Pancreas (tissue), 10 donors: Measurements from ENCODE around the gene CST9L. TPM values are rescaled to one million over a fixed set of nuclear protein-coding genes. Genes with fewer than 3 reads are reported as not detected.

Experiments used
- ATAC-seq, 4 donors: fragments of 200-7000 bp; cut with Tn5 transposase; one replicate each; pipeline versions ENCODE4 v1.8.0 to v1.9.1; 2020; ENCODE audit warnings: mild to moderate bottlenecking in 4 of 4, moderate library complexity in 4 of 4
- DNase-seq, 6 donors: peaks; one replicate each; pipeline ENCODE4 v3.0.0-alpha.2; 2020
- FAIRE-seq: peaks from 2 replicates; lab custom pipeline; 2012; peaks lifted over from hg19 to GRCh38; lab: Jason Lieb, UNC
- H3K27ac ChIP-seq, 4 donors: fragments of 200-600 bp; sonication (generic); 1 replicate in 3 of 4; 2 replicates in 1 of 4; pipeline versions ENCODE4 v1.5.0 to v1.8.0; 2020
- H3K27me3 ChIP-seq, 4 donors: fragments of 200-600 bp; one replicate each; pipeline ENCODE4 v1.8.0; 2021
- H3K36me3 ChIP-seq, 3 donors: fragments of 200-600 bp; sonication (generic) in 1 of 3; one replicate each; pipeline versions ENCODE4 v1.5.0 to v1.8.0; 2020 to 2021
- H3K4me1 ChIP-seq, 3 donors: fragments of 200-600 bp; one replicate each; pipeline ENCODE4 v1.8.0; 2021
- H3K4me3 ChIP-seq, 4 donors: fragments of 200-600 bp; sonication (generic) in 2 of 4; one replicate each; pipeline versions ENCODE4 v1.5.0 to v1.8.0; 2020 to 2021
- H3K9me3 ChIP-seq, 4 donors: fragments of 200-600 bp; one replicate each; pipeline ENCODE4 v1.8.0; 2021
- CTCF ChIP-seq, 4 donors: fragments of 200-600 bp; sonication (generic) in 3 of 4; IDR thresholded peaks; one replicate each; pipeline versions ENCODE4 v1.5.0 to v1.8.0; 2021; ENCODE audit warnings: antibody characterized with exemption in 4 of 4
- WGBS, 2 donors: extraction: QIAGEN DNeasy Blood & Tissue Kit; methylation state at CpG; one replicate each; pipeline ENCODE4 v1.1.7; 2013; 5-methylcytosine and 5-hydroxymethylcytosine counted together
- intact Hi-C, 3 donors: fragments of 100-400 bp; cut with DNase I; formaldehyde crosslinking; loops; one replicate each; pipeline versions ENCODE4 v1.11.1 to v1.14.2; 2022
- polyA plus RNA-seq, 2 donors: library from polyadenylated mRNA; stranded (reverse); fragments of 200-250 nt; gene quantifications; one replicate each; pipeline ENCODE4 v1.2.3, GENCODE V29; 2013
- total RNA-seq, 6 donors: library from RNA; stranded (reverse); fragmentation: NEBNext Ultra II Directional in 4 of 6; extraction: Animal tissue kit (Norgen Biotek cat#: 25700) in 4 of 6; gene quantifications; one replicate each; pipeline versions ENCODE4 v1.2.1 to v1.2.4, GENCODE V29; 2021 to 2023
- donor health status: healthy with polysubstance abuse.
- donor health status: DM: no; HTN: no; CAD: no; lungs with moderate emphysema.
- donor health status: DM: no; HTN: no; CAD: no.
- donor health status: control.
- donor health status: control.
- donor health status: Bipolar disorder and iron deficiency.
- donor health status: DM: yes; HTN: yes; CAD: no.
- donor health status: DM: no; HTN: no; CAD: no.
- donor health status: DM: no; HTN: no; CAD: no.
- donor health status: DM: yes; HTN: yes; CAD: no.

Gene CST9L
- total and polyA plus RNA-seq, 8 donors: not detected

- H3K4me1 ChIP-seq: no peaks in the 10 kb centered on the region
- ATAC-seq: no peak
- no peaks in the 10 kb centered on the region for H3K36me3 ChIP-seq
- no peak for DNase-seq
- H3K9me3 ChIP-seq: no peaks in the 10 kb centered on the region
- H3K4me3 ChIP-seq: no peak overlapping the region
- 74 to 87% methylated on average over 6 of the region's 6 CpGs for WGBS, 2 donors
- TF ChIP-seq CTCF (IDR thresholded peaks at IDR 0.05): no peak
- no peak overlapping the region for H3K27ac ChIP-seq
- intact Hi-C loops: no loop called here
- H3K27me3 ChIP-seq: no peaks in the 10 kb centered on the region
- no peak for FAIRE-seq
These were observed 24.2 kb downstream of the CST9L start for GRCh38 chr20:23544133-23544532.

- no peak overlapping the region for H3K4me3 ChIP-seq
- no peaks in the 10 kb centered on the region for H3K27me3 ChIP-seq
- H3K36me3 ChIP-seq: no peaks in the 10 kb centered on the region
- H3K27ac ChIP-seq: no peak overlapping the region
- no peaks in the 10 kb centered on the region for H3K4me1 ChIP-seq
- DNase-seq: no peak
- intact Hi-C loops: no loop called here
- no peaks in the 10 kb centered on the region for H3K9me3 ChIP-seq
- 37 to 47% methylated on average over 5 of the region's 5 CpGs for WGBS, 2 donors
- no peak for TF ChIP-seq CTCF (IDR thresholded peaks at IDR 0.05)
- no peak for ATAC-seq
- FAIRE-seq: no peak
These were observed 25.5 kb downstream of the CST9L start for GRCh38 chr20:23542801-23543200.

GRCh38 chr20:23541776-23542175 lies 26.5 kb downstream of the CST9L start:
- Histone ChIP-seq H3K9me3 (no peaks in the 10 kb centered on the region), H3K27ac (no peak overlapping the region), H3K4me3 (no peak overlapping the region), H3K4me1 (no peaks in the 10 kb centered on the region), H3K27me3 (no peaks in the 10 kb centered on the region), H3K36me3 (no peaks in the 10 kb centered on the region)
- ATAC-seq (no peak), DNase-seq (no peak), FAIRE-seq (no peak)
- intact Hi-C loops: no loop called here
- WGBS, 2 donors: 56 to 70% methylated on average over 2 of the region's 2 CpGs
- no peak for TF ChIP-seq CTCF (IDR thresholded peaks at IDR 0.05)

GRCh38 chr20:23541330-23541729 lies 27.0 kb downstream of the CST9L start:
- no peaks in the 10 kb centered on the region for H3K36me3 ChIP-seq
- ATAC-seq: peak in 1 of 4 donors; percentile 42

More at GRCh38 chr20:23541330-23541729, 27.0 kb downstream of the CST9L start:
- intact Hi-C loops: no loop called here
- no peak for DNase-seq
- no peak for FAIRE-seq
- Histone ChIP-seq H3K27ac (no peak overlapping the region), H3K4me1 (no peaks in the 10 kb centered on the region), H3K9me3 (no peaks in the 10 kb centered on the region), H3K27me3 (no peaks in the 10 kb centered on the region), H3K4me3 (no peak overlapping the region)
- TF ChIP-seq CTCF (IDR thresholded peaks at IDR 0.05): no peak
- WGBS, 2 donors: 43 to 48% methylated on average over 1 of the region's 1 CpG
